ENCODE results near the gene BLOC1S3.
"Not testable (repeated sequence)": the region's sequence is repeated elsewhere in the genome, so short reads cannot be mapped to it uniquely, and the experiment has no call there.

Gene BLOC1S3

GRCh38 chr19:45186509-45187334, 8.1 kb downstream of the BLOC1S3 start:
- no peak for DNase-seq

GRCh38 chr19:45187421-45188100, 9.0 kb downstream of the BLOC1S3 start:
- peak; percentile 14 for DNase-seq

GRCh38 chr19:45189971-45190370, 11.4 kb downstream of the BLOC1S3 start:
- DNase-seq: no peak

DNA sequence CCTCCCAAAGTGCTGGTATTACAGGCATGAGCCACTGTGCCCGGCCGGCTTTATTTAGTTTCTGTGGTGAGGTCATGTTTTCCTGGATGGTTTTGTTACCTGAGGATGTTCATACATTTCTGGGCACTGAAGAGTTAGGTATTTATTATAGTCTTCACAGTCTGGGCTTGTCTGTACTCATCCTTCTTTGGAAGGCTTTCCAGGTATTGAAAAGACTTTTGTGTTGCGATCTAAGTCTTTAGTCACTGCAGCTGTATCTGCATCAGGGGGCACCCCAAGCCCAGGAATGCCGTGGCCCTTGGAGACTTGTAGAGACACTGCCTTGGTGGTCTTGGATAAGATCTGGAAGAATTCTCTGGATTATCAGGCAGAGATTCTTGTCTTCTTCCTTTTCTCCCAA, 12.8 kb downstream of the BLOC1S3 start:
- no peak for DNase-seq

DNA sequence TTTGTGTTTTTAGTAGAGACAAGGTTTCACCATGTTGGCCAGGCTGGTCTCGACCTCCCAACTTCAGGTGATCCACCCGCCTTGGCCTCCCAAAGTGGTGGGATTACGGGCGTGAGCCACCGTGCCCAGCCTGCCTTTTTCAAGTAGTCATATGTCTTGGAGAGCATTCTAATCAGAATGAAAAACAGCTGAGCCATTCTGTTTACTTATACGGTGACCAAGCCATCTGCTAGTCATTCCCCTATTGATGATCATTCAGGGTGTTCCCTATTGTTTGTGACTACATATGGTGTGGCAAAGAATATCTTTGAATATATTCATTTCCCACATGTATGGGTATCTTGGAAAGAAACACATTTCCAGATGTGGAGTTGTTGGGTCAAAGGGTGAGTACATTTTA, 17.2 kb downstream of the BLOC1S3 start:
- DNase-seq: no peak

GRCh38 chr19:45200568-45200967, 22.0 kb downstream of the BLOC1S3 start:
- peak; percentile 33 for DNase-seq

GRCh38 chr19:45202637-45203036, 24.1 kb downstream of the BLOC1S3 start:
- DNase-seq: no peak

- DNase-seq: no peak
These were observed 27.2 kb downstream of the BLOC1S3 start for GRCh38 chr19:45205810-45206209.

- DNase-seq: no peak
These were observed 27.7 kb downstream of the BLOC1S3 start for GRCh38 chr19:45206328-45206727.

GRCh38 chr19:45211751-45212381, 33.3 kb downstream of the BLOC1S3 start:
- no peak for DNase-seq

GRCh38 chr19:45213031-45213430, 34.4 kb downstream of the BLOC1S3 start:
- no peak for DNase-seq

DNA sequence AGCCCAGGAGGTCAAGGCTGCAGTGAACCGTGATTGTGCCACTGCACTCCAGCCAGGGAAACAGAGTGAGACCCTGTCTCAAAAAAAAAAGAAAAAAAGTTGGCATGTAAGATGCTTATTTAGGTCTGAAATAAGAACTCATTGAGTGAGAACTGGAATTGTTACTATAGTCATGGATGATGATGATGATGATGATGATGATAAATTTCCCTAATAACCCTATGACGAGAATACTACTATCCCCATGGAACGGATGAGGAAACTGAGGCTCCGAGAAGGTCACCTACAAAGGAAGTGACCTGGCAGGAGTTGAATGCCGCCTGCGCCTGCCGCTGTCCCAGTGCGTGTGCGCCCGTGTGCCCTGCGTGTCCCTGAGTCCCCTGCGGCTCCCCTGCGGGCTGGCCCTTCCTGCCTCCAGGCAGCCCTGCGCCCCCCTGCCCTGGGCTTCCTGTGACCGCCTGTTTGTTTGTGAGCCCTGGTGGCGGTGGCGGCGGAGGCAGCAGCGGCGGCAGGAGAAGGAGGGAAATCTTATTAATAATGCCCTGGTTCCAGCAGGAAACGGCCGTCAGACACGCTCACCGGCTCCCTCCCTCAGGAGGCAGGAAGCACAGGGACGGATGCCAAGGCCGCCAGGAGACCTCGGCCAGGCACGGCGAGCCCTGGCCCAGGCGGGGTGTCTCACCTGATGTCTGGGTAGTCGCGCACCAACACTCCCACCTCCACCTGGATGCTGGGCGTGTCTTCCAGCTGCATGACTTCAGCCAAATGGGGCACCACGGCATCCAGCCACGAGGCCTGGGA, 37.0 kb downstream of the BLOC1S3 start:
- DNase-seq: no peak

DNA sequence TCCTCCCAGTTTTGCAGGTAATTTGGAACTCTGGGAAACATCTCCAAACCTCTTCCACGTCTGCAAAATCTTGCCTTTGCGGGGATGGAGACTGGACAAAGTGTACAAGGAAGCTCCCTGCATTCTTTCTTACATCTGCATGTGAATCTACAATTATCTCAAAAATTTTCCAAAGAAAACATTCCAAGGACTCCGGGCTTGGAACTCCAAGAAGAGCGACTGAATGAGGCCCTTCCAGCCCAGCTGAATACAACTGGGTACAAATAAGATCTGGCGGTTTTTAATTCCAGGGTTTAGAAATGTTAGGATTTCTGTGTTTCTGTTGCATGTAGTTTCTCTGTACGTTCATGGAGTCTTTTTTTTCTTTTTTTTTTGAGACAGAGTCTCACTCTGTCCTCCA, 38.1 kb downstream of the BLOC1S3 start:
- DNase-seq: no peak

GRCh38 chr19:45217193-45217956, 38.8 kb downstream of the BLOC1S3 start:
- no peak for DNase-seq

GRCh38 chr19:45217957-45218334, 39.4 kb downstream of the BLOC1S3 start:
- no peak for DNase-seq

GRCh38 chr19:45218426-45218825, 39.8 kb downstream of the BLOC1S3 start:
- DNase-seq: no peak

DNA sequence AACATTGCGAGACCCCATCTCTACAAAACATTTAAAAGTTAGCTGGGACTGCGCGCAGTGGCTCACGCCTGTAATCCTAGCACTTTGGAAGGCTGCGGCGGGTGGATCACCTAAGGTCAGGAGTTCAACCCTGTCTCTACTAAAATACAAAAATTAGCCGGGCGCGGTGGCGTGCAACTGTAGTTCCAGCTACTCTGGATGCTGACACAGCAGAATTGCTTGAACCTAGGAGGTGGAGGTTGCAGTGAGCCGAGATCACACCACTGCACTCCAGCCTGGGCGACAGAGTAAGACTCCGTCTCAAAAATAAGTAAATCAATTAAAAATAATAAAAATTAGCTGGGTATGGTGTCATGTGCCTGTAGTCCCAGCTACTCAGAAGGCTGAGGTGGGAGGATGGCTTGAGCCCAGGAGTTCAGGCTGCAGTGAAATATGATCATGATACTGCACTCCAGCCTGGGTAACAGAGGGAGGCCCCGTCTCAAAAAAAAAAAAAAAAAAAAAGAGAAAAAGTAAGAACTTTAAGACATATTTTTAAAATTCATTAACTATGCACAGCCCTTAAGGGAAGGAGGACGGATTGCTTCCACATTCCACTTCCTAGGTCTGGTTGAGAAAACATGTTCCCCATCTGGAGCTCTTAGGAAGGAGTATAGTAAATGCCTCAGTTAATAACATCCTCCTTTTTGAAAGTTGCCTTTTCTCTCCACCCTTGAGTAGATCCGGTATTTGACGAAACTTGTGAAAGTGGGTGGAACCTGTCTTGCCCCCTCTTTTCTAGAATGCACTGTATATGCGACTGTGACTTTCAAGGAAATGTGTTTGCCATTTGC, 40.5 kb downstream of the BLOC1S3 start:
- DNase-seq: peak; percentile 19

GRCh38 chr19:45222724-45223123, 44.1 kb downstream of the BLOC1S3 start:
- DNase-seq: no peak

DNA sequence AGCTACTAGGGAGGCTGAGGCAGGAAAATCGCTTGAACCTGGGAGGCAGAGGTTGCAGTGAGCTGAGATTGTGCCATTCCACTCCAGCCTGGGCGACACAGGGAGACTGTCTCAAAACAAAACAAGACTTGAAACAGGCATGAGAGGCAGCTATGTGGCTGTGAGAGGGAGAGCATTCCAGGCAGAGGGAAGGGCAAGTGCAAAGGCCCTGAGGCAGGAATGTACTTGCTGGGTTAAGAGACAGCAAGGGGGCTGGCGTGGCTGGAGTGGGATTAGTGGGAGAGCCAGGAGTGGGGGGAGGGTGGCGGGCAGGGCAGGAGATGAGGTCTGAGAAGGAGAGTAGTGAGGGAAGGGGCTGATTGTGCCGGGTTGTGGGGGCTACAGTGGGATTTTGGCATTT, 45.3 kb downstream of the BLOC1S3 start:
- no peak for DNase-seq

DNA sequence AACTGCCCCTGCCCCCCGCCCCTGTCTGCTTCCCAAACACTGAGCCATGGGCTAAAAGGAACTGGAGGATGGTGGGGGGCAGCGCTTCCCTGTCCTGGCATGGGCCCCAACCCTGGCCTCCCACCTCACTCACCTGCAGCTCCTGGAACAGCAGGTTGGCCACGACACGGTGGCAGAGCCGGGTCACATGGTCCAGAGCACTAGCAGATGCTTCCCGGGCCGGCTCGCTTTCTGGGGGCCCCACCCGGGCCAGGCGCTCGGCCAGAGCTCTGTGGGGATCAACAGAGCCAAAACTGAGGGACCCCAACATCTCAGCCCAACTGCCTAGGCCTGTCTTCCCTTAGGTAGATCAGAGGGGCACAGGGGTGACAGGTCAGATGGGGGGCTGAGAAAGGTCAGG, 46.1 kb downstream of the BLOC1S3 start:
- no peak for DNase-seq

DNA sequence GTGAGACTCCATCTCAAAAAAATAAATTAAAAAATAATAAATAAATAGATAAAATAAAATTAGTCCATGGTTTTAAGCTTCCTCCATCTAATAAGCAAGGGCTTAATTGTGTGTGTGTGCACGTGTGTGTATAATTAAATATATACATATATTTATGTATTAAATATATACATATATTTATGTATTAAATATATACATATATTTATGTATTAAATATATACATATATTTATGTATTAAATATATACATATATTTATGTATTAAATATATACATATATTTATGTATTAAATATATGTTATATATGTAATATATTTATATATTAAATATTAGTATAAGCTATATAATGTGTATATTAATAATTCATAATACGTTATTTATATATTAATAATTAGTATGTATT, 50.5 kb downstream of the BLOC1S3 start:
- not testable (repeated sequence) for DNase-seq

Data from inflammatory macrophage treated with lipopolysaccharide for 4 hours (primary cell).